ENCODE data around the gene CTBP2. TPM values are rescaled to one million over a fixed set of nuclear protein-coding genes. Genes with fewer than 3 reads are reported as not detected.

CTBP2 gene
- total RNA-seq, 1 experiment from 2014 or later, result 191 TPM

GRCh38 chr10:124974131-124974530, 186.2 kb downstream of the CTBP2 start:
- H3K27ac Mint-ChIP-seq, result no peak overlapping the region
- H3K4me1 Mint-ChIP-seq, result 0 out of 2 replicates have a peak, but pooled peaks cover 3% of the 10 kb centered on the region
- H3K27me3 Mint-ChIP-seq (ENCODE audit: low read depth), result no peaks in the 10 kb centered on the region
- POLR2A ChIA-PET, result no interaction called here
- DNase-seq (ENCODE audit: low spot score) (no peak), ATAC-seq (no peak)
- no peaks in the 10 kb centered on the region for H3K9me3 Mint-ChIP-seq
- TF ChIP-seq FOXJ3 (CRISPR knock-in tag; IDR thresholded peaks at IDR 0.05; ENCODE audit: borderline replicate concordance), result no peak
- no peak for TF ChIP-seq NFYB (CRISPR knock-in tag; conservative IDR thresholded peaks at IDR 0.05; ENCODE audit: low read depth)
- TF ChIP-seq, protein P1, sequence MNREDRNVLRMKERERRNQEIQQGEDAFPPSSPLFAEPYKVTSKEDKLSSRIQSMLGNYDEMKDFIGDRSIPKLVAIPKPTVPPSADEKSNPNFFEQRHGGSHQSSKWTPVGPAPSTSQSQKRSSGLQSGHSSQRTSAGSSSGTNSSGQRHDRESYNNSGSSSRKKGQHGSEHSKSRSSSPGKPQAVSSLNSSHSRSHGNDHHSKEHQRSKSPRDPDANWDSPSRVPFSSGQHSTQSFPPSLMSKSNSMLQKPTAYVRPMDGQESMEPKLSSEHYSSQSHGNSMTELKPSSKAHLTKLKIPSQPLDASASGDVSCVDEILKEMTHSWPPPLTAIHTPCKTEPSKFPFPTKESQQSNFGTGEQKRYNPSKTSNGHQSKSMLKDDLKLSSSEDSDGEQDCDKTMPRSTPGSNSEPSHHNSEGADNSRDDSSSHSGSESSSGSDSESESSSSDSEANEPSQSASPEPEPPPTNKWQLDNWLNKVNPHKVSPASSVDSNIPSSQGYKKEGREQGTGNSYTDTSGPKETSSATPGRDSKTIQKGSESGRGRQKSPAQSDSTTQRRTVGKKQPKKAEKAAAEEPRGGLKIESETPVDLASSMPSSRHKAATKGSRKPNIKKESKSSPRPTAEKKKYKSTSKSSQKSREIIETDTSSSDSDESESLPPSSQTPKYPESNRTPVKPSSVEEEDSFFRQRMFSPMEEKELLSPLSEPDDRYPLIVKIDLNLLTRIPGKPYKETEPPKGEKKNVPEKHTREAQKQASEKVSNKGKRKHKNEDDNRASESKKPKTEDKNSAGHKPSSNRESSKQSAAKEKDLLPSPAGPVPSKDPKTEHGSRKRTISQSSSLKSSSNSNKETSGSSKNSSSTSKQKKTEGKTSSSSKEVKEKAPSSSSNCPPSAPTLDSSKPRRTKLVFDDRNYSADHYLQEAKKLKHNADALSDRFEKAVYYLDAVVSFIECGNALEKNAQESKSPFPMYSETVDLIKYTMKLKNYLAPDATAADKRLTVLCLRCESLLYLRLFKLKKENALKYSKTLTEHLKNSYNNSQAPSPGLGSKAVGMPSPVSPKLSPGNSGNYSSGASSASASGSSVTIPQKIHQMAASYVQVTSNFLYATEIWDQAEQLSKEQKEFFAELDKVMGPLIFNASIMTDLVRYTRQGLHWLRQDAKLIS (CRISPR knock-in tag; IDR thresholded peaks at IDR 0.05; ENCODE audit: borderline replicate concordance), result no peak
- TF ChIP-seq JAZF1 (CRISPR knock-in tag; IDR thresholded peaks at IDR 0.05), result no peak
- no peak overlapping the region for H3K4me3 Mint-ChIP-seq
- H3K36me3 Mint-ChIP-seq, result peaks cover 18% of the 10 kb centered on the region
- CTCF ChIA-PET, result interaction anchor here (1.8 kb wide), 1 partner anchor 74 kb away, joined by 5 read pairs; no protein-coding TSS in a partner anchor

DNA sequence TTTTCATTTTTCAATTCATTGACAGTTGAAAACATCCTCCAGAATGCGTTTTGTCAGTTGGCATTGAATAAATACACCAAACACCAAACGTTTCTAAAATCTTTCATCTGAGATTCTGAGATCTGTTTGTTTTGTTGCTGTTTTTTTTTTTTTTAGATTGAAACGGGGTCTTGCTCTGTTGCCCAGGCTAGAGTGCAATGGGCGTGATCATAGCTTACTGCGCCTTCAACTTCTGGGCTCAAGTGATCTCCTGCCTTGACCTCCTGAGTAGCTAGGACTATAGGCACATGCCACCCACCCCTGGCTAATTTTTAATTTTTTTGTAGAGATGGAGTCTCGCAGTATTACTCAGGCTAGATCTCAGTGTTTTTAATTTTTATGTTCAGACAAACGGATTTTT, 187.7 kb downstream of the CTBP2 start:
- ChIA-PET CTCF (no interaction called here), POLR2A (interaction anchor here (0.6 kb wide), 1 partner anchor 593 kb away, joined by 5 read pairs; no protein-coding TSS in a partner anchor)
- DNase-seq (ENCODE audit: low spot score) (no peak), ATAC-seq (no peak)
- Mint-ChIP-seq H3K4me1 (no peaks in the 10 kb centered on the region), H3K27ac (no peak overlapping the region), H3K27me3 (ENCODE audit: low read depth) (no peaks in the 10 kb centered on the region), H3K36me3 (peaks cover 18% of the 10 kb centered on the region), H3K4me3 (no peak overlapping the region), H3K9me3 (no peaks in the 10 kb centered on the region)
- TF ChIP-seq ZNF425 (CRISPR knock-in tag; conservative IDR thresholded peaks at IDR 0.05) (no peak), SP1 (CRISPR knock-in tag; conservative IDR thresholded peaks at IDR 0.05) (no peak), ZNF121 (CRISPR knock-in tag; IDR thresholded peaks at IDR 0.05) (peak; percentile 68; the same call in 1 of the 2 replicates), CTCF (IDR thresholded peaks at IDR 0.05) (no peak), NR2C2 (CRISPR knock-in tag; IDR thresholded peaks at IDR 0.05) (no peak)

- ChIA-PET POLR2A (no interaction called here), CTCF (interaction anchor here (1.4 kb wide), 1 partner anchor 21 kb away, joined by 5 read pairs; no protein-coding TSS in a partner anchor)
- no peak overlapping the region for H3K27ac Mint-ChIP-seq
- ATAC-seq (no peak), DNase-seq (ENCODE audit: low spot score) (no peak)
- no peaks in the 10 kb centered on the region for H3K9me3 Mint-ChIP-seq
- H3K27me3 Mint-ChIP-seq (ENCODE audit: low read depth), result no peaks in the 10 kb centered on the region
- H3K4me1 Mint-ChIP-seq, result no peaks in the 10 kb centered on the region
- H3K36me3 Mint-ChIP-seq, result peaks cover 27% of the 10 kb centered on the region
- no peak overlapping the region for H3K4me3 Mint-ChIP-seq
- no peak for TF ChIP-seq NFYB (CRISPR knock-in tag; conservative IDR thresholded peaks at IDR 0.05; ENCODE audit: low read depth)
- TF ChIP-seq GABPB1 (CRISPR knock-in tag; IDR thresholded peaks at IDR 0.05), result no peak
- TF ChIP-seq, protein P2, sequence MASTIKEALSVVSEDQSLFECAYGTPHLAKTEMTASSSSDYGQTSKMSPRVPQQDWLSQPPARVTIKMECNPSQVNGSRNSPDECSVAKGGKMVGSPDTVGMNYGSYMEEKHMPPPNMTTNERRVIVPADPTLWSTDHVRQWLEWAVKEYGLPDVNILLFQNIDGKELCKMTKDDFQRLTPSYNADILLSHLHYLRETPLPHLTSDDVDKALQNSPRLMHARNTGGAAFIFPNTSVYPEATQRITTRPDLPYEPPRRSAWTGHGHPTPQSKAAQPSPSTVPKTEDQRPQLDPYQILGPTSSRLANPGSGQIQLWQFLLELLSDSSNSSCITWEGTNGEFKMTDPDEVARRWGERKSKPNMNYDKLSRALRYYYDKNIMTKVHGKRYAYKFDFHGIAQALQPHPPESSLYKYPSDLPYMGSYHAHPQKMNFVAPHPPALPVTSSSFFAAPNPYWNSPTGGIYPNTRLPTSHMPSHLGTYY (CRISPR knock-in tag; IDR thresholded peaks at IDR 0.05), result no peak
- no peak for TF ChIP-seq EMX1 (CRISPR knock-in tag; IDR thresholded peaks at IDR 0.05)
- no peak for TF ChIP-seq ZNF512 (CRISPR knock-in tag; IDR thresholded peaks at IDR 0.05; ENCODE audit: borderline replicate concordance)
- no peak for TF ChIP-seq RORB (CRISPR knock-in tag; IDR thresholded peaks at IDR 0.05)
- no peak for TF ChIP-seq E2F5 (CRISPR knock-in tag; IDR thresholded peaks at IDR 0.05)
- TF ChIP-seq SMAD4 (CRISPR knock-in tag; IDR thresholded peaks at IDR 0.05), result no peak
- TF ChIP-seq, protein P3, sequence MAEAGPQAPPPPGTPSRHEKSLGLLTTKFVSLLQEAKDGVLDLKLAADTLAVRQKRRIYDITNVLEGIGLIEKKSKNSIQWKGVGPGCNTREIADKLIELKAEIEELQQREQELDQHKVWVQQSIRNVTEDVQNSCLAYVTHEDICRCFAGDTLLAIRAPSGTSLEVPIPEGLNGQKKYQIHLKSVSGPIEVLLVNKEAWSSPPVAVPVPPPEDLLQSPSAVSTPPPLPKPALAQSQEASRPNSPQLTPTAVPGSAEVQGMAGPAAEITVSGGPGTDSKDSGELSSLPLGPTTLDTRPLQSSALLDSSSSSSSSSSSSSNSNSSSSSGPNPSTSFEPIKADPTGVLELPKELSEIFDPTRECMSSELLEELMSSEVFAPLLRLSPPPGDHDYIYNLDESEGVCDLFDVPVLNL (CRISPR knock-in tag; IDR thresholded peaks at IDR 0.05; ENCODE audit: borderline replicate concordance, low read depth), result no peak
Observed at GRCh38 chr10:124971276-124971675, 189.1 kb downstream of the CTBP2 start.

Measured in WTC11 (cell line).